Gastroesophageal sphincter (tissue), 3 donors: ENCODE measurements around the gene MAP4K2.

Source experiments
- POLR2AphosphoS5 ChIP-seq: sonication (generic); formaldehyde crosslinking; IDR thresholded peaks from one replicate; pipeline ENCODE4 v1.6.1; 2017; ENCODE audit warnings: antibody characterized with exemption
- TF ChIP-seq, protein P1 (sequence below), 4 experiments: fragments of 200-600 bp in 2 of 4; fragments of 450-650 bp in 2 of 4; sonication (generic) in 1 of 4; IDR thresholded peaks; one replicate each; pipeline ENCODE4 v1.5.1; 2017 to 2019; ENCODE audit warnings: antibody characterized with exemption in 4 of 4, mild to moderate bottlenecking in 2 of 4, moderate library complexity in 2 of 4

DNA sequence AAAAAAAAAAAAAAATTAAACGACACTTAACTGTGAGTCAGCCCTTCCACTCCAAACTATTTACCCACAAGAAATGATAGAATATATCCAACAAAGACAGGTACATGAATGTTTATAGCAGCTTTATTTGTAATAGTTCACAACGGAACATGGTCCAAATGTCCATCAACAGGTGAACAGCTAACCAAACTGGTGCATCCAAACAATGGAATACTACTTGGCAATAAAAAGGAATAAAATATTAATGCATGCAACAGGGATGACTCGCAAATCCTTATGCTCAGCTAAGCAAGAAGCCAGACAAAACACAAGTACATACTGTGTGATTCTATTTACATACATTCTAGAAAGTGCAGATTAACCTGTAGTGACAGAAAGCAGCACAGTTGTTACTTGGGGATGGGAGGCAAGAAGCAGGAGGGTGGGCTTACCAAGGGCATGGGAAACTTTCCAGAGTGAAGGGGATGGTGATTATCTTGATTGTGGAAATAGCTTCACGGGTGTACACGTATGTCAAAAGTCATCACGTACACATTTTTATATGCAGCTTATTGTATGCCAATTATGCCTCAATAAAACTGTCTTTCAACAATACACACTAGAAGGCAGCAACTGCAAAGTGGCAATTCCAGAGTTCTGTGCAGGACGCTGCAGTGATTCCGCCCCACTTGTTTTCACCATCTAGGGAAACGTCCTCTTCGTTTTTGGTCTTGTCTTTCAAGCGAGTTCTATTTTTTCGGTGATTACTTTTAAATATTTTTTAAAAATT is 18.0 kb downstream of the MAP4K2 start:
- TF ChIP-seq POLR2AphosphoS5, result no peak
- TF ChIP-seq, protein P1, sequence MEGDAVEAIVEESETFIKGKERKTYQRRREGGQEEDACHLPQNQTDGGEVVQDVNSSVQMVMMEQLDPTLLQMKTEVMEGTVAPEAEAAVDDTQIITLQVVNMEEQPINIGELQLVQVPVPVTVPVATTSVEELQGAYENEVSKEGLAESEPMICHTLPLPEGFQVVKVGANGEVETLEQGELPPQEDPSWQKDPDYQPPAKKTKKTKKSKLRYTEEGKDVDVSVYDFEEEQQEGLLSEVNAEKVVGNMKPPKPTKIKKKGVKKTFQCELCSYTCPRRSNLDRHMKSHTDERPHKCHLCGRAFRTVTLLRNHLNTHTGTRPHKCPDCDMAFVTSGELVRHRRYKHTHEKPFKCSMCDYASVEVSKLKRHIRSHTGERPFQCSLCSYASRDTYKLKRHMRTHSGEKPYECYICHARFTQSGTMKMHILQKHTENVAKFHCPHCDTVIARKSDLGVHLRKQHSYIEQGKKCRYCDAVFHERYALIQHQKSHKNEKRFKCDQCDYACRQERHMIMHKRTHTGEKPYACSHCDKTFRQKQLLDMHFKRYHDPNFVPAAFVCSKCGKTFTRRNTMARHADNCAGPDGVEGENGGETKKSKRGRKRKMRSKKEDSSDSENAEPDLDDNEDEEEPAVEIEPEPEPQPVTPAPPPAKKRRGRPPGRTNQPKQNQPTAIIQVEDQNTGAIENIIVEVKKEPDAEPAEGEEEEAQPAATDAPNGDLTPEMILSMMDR (IDR thresholded peaks at IDR 0.05), result no peak
